ENCODE data around the gene THSD1.
"Not testable (repeated sequence)": the region's sequence is repeated elsewhere in the genome, so short reads cannot be mapped to it uniquely, and the experiment has no call there.

The THSD1 gene

GRCh38 chr13:52411629-52412028 is 5.7 kb upstream of the THSD1 start:
- no peak for DNase-seq (ENCODE audit: low spot score)

- not testable (repeated sequence) for DNase-seq (ENCODE audit: low spot score)
Observed at GRCh38 chr13:52408071-52408658, 2.2 kb upstream of the THSD1 start.

GRCh38 chr13:52407436-52407835 is 1.5 kb upstream of the THSD1 start:
- DNase-seq (ENCODE audit: low spot score), result not testable (repeated sequence)

GRCh38 chr13:52406629-52407028 is 657 bp upstream of the THSD1 start:
- no peak for DNase-seq (ENCODE audit: low spot score)

GRCh38 chr13:52405369-52405766 is 604 bp downstream of the THSD1 start:
- no peak for DNase-seq (ENCODE audit: low spot score)

- DNase-seq (ENCODE audit: low spot score), result no peak
Observed at GRCh38 chr13:52399708-52400107, 6.3 kb downstream of the THSD1 start.

- DNase-seq (ENCODE audit: low spot score), result peak; percentile 31
Observed at GRCh38 chr13:52399046-52399445, 6.9 kb downstream of the THSD1 start.

GRCh38 chr13:52395704-52396103 is 10.3 kb downstream of the THSD1 start:
- no peak for DNase-seq (ENCODE audit: low spot score)

- DNase-seq (ENCODE audit: low spot score), result no peak
Observed at GRCh38 chr13:52394586-52394985, 11.4 kb downstream of the THSD1 start.

- DNase-seq (ENCODE audit: low spot score), result no peak
Observed at GRCh38 chr13:52393572-52394357, 12.2 kb downstream of the THSD1 start.

GRCh38 chr13:52387721-52388120 is 18.3 kb downstream of the THSD1 start:
- no peak for DNase-seq (ENCODE audit: low spot score)

GRCh38 chr13:52385870-52386269 is 20.1 kb downstream of the THSD1 start:
- no peak for DNase-seq (ENCODE audit: low spot score)

- no peak for DNase-seq (ENCODE audit: low spot score)
Observed at GRCh38 chr13:52383366-52383765, 22.6 kb downstream of the THSD1 start.

- DNase-seq (ENCODE audit: low spot score), result no peak
Observed at GRCh38 chr13:52378312-52378711, 27.7 kb downstream of the THSD1 start.

- no peak for DNase-seq (ENCODE audit: low spot score)
Observed at GRCh38 chr13:52377898-52378297, 28.1 kb downstream of the THSD1 start.

GRCh38 chr13:52374873-52375411 is 31.0 kb downstream of the THSD1 start:
- no peak for DNase-seq (ENCODE audit: low spot score)

- DNase-seq (ENCODE audit: low spot score), result no peak
Observed at GRCh38 chr13:52374389-52374788, 31.6 kb downstream of the THSD1 start.

- DNase-seq (ENCODE audit: low spot score), result not testable (repeated sequence)
Observed at GRCh38 chr13:52373277-52373676, 32.7 kb downstream of the THSD1 start.

GRCh38 chr13:52371736-52372247 is 34.2 kb downstream of the THSD1 start:
- DNase-seq (ENCODE audit: low spot score), result no peak

- DNase-seq (ENCODE audit: low spot score), result no peak
Observed at GRCh38 chr13:52366291-52366690, 39.7 kb downstream of the THSD1 start.

GRCh38 chr13:52362169-52362887 is 43.6 kb downstream of the THSD1 start:
- not testable (repeated sequence) for DNase-seq (ENCODE audit: low spot score)

- no peak for DNase-seq (ENCODE audit: low spot score)
Observed at GRCh38 chr13:52361225-52361624, 44.7 kb downstream of the THSD1 start.

- no peak for DNase-seq (ENCODE audit: low spot score)
Observed at GRCh38 chr13:52359534-52359933, 46.4 kb downstream of the THSD1 start.

Data from globus pallidus (tissue), 1 donor.